Brain pericyte (primary cell): Measurements from ENCODE around the gene USH1C.

Source experiments
- DNase-seq: peaks from one replicate; pipeline ENCODE4 v3.0.0-alpha.2; 2012; ENCODE audit warnings: low read depth, low spot score

USH1C gene

DNA sequence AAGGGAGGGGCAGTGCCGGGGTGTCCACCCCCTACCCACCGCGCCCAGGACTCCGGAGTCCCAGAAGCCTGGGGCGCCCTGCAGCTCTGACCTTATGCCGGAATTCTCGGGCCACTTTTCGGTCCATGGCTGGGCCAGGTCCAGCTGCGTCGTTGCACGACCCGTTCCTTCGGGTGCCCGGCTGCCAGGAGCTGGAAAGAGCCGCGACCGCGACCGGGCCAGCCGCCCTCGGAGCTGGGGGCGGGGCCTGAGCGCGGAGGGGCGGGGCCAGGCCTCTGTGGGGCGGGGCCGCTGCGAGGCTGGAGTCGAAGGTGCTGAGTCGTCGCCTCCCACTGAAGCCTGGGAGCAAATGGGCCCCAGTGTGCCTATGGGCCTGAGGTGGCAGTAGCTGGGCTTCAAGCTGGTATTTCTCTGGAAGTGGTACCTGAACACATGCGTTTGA lies at the start of gene USH1C:
Gene USH1C, minus strand, starts transcription at position 236 of the 442 bp plus-strand sequence. Its CDS starts 109 bp downstream, at position 127.
- DNase-seq, result no peak

DNA sequence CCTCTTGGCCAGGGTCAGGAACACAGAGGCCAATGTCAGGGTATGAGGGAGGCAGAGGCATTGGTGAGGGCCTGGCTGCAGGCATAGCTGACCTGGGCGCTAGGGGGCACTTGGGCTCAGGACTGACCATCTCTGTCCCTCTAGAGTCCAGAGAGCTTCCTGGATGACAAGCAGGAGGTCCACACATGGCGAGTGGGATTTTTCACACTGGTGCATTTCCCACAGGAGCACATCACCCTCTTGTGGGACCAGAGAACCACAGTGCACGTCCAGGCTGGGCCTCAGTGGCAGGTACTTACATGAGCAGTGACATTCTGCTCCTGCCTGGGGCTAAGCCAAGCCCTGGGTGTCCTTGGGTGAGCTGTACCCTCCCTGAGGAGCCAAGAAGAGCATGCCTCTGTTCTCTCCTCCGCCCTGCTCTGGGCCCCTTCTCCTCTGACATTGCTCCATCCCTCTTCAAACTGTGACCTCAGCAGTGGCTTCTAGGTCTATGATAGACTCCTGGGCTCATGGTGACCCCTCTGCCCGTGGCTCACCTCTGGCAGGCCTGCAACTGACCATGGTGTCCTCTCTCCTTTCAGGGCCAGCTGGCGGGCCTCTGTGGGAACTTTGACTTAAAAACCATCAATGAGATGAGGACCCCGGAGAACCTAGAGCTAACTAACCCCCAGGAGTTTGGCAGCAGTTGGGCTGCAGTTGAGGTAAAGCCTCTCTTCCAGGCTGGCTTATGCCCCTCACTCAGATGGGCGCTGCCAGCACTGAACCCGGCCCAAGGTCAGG lies 49.4 kb upstream of the USH1C start:
- DNase-seq, result no peak

DNA sequence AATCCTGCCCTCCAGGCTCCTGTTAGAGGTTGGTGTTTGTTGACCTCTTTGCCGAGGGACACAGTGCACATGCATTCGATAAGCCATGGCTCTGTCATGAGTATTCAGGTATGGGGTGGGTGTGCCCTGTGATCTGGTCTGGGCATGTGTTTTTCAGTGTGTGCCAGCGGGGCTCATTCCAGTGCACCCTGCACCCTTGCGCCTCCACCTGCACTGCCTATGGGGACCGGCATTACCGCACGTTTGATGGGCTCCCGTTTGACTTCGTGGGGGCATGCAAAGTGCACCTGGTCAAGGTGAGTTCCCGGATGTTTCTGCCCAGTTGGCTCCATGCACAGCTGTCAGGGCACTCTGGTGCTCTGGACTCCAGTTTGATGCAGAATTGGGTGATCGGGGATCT lies 47.1 kb upstream of the USH1C start:
- no peak for DNase-seq

DNA sequence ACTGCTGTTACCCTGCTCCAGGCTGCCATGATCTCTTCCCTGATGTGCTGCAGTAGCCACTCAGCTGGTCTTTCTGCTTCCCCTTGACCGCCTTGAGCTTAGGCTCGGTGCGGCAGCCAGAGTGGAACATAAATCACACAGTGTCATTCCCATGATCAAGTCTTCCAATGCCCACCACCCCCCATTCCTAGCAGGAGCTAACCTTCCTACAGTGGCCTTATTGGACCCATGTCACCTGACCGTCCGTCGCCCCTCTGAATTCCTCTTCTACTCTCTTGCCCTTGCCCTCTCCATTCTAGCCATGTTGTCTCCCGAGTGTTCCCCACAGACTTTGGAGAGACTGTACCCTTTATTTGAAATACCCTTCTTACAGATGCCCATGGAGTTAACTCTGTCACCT lies 46.2 kb upstream of the USH1C start:
- DNase-seq, result no peak

DNA sequence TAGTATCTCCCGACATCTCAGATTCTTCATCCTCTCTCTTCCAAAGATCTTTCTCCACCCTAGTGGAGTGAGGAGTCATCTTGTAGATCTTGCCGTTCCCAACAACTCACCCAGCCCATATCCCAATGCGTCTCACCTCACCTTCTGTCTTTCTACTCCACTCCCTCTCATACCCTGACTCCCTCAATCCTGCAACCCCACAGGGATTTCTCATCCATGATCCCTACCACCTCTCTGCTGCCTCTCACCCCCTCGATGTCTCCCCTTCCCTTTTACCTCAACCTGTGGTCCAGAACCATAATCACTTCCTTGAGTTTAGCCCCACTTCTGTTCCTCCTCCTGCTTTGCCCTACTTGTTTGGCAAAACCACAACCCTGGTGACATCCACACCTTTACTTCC lies 44.5 kb upstream of the USH1C start:
- DNase-seq, result no peak

DNA sequence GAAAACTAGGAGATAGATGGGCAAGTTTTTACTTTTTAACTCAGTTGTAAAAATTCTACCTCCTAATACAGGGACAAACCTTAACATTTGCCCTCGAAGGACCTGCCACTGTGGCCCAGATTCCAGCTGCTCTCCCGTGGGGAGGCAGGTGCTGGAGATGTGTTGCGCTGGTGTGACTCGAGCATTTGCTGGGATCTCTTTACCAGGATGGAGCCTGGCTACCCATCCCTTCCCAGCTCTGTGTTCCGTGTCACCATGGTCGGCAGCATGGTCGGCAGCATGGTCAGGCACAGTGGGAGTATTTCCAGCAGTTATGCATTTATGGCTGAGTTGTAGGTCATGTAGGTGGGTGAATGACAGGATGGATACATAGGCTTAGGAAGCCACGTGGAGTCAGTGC lies 44.0 kb upstream of the USH1C start:
- no peak for DNase-seq

DNA sequence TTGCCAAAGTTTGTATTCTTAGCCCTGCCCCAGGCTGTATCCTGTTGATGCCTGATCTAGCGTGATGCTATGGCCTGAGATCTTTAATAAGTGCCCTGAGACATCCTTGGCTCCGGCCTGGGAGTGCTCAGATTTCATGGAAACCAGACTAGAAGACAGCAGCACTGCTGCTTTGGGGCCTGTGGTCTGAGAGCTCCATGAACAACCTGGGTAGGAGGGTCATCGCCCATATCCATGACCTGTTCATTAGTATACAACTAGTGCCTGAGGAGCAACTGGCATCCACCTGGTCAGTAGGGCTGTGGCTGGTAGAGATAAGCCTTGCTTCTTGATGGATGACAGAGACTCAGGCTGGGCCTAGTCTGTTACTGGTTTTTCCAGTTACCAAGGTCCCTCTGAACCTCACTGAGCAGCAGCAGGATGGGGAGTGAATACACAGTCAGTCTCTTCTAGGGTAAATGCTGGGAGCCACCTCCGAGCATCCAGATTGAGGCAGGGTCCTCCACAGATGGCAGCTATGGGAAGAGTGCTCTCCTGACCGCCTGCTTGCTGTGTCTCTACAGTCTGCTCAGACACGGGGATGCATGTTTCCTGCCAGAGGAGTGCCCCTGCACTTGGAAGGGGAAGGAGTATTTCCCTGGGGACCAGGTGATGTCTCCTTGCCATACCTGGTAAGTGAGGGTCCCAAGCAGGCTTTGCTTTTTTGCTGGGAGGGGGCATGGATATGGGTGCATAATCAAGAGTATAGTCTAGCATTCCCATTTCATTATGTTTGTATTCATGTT lies 41.9 kb upstream of the USH1C start:
- DNase-seq, result no peak

DNA sequence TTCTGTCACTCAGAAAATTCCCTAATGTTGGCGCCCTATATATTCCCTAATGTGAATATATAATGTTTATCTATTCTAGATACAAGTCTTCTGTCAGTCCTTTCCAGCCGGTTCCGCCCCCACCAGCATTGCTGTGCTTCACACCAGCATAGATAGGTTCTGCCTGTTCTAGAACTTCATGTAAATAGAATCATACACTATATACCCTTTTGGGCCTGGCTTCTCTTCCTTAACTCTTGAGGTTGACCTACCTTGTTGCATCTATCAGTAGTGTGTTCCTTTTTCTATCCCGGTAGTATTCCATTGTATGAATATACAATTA lies 37.5 kb upstream of the USH1C start:
- no peak for DNase-seq

DNA sequence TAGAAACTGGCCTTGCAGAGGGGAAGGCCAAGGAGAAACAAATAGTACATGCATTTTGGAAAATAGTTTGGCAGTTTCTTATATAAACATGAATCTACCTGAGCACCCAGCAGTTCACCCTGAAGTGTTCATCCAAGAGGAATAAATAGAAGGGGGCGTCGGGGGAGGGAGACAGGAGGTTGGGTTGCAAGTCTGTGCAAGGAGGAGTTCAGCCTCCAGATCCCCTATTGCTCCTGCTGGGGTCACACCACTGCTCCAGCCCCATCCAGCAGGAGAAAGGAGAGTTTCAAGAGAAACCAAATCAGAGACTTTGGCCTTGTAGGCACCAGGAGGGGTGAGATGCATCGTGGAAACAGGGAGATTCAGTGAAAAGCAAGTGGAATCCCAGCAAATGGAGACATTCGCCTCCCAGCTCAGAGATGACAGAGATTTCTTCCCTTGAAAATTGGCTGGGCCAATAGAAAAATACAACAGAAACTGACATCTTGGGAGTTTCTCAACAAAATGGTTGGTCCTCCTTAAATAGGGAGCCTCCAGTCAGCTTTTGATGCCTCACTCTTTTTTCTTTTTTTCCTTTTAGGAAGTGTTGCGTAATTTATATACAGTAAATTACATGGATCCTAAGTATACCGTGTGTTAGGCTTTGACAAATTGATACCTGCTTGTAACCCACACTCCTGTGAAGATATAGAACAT lies 37.0 kb upstream of the USH1C start:
- no peak for DNase-seq

DNA sequence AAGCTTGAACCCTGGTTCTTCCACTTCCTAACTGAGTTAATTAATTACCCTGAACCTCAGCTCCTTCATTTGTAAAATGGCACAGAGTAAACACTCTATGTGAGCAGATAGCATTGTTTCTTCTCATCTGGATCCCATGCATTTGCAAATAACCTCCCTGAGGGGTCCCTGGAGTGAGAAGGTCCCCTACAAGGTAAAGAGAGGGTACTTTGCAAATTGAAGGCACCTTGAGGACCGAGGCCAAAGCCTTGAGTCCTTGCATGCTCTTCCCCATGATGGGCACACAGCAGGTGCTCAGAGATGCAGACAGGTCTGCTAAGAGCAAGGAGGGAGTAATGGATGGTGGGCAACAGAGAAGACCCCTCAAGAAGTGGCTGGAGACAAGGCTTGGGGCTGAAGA lies 36.1 kb upstream of the USH1C start:
- no peak for DNase-seq

DNA sequence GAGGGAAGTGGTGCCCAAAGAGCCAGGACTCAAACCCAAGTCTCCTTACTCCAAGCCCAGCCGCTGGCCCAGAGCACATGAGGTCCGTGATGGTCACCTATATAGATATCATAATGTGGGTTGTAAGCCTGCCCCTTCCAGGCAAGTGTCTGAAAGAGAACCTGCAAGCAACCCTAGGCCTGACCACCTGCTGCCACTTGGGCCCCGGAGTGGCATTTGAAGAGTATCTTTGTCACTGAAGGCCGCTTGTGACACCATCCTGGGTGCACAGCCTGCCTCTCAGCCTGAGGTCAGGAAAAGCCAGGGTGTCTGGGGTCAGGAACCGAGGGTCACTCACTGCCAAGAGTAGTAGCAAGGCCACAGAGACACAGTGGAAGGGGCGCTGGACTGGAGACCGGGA lies 35.2 kb upstream of the USH1C start:
- DNase-seq, result no peak

DNA sequence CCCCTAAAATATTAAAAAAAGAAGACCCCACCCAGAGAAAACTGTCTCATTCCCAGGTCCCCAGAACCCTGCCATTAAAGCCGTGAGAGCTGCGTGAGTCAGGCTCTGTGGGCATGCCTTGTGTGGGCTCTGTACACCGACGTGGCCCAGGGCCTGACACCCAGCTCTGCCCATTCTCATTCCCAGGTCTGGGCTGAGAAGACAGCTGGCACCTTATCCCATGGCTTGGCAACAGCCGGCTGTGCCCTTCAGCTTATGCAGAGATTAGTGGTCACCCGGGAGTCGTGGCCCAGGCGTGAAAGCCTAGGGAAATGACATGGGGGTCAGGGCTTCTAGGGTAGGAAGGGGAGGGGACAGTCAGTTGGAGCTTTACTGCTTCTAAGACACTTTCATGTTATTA lies 34.7 kb upstream of the USH1C start:
- DNase-seq, result no peak

DNA sequence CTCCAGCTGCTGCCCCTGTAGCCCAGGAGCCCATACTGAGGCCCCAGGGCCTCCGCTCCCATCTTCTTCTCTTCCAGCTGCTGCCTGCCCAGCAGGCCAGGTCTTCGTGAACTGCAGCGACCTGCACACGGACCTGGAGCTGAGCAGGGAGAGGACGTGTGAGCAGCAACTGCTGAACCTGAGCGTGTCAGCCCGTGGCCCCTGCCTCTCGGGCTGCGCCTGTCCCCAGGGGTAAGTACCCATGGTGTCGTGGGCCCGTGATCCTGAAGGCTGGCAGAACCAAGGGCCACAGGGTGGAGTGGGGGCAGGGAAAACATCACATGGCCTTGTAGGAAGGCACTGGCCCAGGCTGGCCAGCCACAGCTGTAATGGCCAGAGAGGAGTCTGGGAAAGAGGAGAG lies 34.1 kb upstream of the USH1C start:
- no peak for DNase-seq

DNA sequence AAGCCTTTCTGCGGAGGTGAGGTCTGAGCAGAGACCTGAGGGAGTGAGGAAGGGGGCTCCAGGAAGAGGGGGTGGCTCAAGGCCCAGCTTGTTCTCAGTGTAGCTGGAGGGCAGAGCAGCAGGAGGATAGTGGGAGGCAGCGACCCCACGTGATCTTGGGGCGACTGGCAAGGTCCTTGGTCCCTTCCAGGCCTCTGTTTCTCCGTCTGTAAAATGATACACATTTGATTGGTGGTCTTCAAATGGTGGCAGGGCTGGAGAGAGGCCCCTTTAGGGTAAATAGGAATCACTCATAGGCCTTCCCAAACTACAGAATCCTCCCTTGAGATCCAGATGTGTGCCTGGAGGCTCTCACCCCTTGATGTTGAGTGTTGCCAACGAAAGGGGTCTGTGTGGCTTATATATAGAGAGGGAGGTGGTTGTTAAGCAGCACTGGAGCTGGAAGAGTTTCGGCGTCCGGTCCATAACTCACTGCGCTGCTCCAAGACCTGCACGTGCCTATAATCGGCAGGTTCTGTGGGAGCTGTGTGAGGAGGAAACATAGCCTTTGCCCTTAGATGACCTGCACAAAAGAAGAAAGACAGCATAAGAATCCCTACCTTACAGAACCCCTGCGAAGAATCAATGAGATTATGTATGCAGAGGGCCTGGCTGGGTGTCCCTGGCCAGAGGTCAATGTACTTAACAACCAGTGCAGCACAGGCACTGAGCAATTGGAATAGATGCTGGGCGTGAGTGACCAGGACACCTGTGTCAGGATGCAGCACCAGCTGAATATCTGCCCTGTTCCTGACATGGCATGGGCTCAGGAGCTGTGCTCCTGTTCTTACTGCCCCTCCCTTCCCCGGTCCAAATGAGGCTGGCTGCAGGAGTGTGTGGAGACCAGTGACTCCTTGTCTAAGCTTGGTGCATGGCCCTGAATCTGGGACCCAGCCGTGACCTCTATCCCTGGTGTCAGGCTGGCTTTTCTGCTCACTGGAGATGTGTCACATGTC lies 31.5 kb upstream of the USH1C start:
- DNase-seq, result no peak

DNA sequence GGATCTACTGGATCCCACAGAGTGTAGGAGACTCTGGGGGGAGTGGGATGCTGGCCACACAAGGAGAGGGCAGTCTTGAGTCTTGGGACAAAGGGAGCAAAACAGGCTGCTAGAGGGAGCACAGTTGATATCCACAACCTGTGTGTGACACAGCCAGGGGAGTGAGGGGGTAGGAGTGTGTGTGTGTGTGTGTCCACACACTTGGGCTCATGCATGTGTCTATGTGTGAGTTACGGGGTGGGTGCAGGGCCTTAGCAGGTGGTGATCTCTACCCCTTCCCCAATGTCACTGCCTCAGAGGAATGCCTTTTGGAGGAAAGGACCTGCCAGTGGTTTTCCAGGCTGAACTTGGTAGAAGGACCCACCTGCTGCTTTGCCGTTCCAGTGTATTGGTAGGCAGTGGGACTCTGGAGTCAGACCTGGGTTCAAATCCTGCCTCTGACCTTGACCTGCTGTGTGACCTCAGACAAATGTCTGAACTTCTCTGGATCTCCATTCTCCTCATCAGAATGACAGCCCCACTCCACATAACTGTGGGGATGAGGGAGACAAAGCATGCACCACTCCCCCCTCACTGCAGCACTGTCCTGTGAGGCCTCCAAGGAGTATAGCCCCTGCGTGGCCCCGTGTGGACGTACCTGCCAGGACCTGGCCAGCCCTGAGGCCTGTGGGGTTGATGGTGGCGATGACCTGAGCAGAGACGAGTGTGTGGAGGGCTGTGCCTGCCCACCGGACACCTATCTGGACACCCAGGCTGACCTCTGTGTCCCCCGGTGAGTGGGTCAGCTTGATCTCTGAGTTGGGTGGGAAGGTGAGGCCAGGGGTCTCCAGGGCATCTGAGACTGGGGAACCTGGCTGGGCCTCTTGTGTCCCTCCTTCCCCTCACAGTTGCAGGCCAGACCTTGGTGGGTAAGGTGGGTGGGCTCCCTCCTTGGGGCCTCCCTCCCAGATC lies 30.2 kb upstream of the USH1C start:
- DNase-seq, result no peak

DNA sequence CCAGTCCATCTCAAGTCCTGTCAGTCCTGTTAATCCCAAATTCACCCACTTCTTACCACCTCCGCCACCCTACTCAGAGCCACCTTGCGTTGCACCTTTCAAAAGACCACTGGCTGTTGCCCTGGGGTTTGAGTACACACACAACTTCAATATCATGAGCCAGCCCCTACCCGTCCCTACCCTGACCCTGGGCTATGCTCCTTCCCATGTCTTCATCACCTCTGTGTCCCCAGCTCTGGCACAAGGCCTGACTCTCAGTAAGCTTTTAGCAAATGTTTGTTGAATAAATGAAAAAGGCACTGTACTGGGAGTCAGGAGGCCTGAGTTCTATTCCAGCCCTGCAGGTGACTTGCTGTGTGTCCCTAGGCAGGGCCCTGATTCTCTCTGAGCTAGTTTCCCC lies 29.3 kb upstream of the USH1C start:
- no peak for DNase-seq

DNA sequence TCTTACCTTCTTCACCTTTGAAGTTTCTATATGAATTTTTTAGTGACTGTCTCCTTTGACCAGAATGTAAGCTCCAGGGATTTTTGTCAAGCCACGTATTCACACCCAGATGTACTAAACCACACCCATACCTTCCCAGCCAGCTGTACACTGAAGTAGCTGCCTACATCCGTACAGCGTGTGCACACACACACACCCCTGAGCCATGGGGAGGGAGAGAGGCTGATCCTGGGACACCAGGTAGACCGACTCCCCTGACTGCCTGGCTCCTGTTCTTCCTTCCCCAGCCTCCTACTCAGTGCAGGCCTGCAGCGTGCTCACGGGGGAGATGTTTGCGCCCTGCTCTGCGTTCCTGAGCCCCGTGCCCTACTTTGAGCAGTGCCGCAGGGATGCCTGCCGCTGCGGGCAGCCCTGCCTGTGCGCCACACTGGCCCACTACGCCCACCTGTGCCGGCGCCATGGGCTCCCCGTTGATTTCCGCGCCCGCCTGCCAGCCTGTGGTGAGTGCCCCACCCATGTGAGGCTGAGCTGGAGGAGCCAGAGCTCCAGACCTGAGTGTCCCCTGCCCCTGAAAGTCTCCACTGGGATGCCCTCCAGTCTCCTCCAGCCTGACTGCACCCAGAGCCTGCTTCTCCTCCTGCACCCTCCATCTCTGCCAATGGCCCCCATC lies 28.7 kb upstream of the USH1C start:
- DNase-seq, result no peak

DNA sequence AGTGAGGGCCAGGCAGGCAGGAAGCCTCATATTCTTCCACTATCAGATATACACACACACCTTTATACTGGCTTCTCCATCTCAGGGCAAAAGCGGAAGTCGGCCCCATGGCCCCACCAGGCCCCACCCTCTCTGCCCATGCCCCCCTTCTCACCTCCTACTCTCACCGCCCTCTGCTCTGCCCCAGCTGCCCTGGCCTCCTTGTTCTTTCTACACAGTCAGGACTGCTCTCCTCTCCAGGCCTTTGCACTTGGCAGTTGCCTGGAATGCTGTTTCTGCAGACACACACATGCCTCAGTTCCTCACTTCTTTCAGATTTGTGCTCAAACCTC lies 28.1 kb upstream of the USH1C start:
- no peak for DNase-seq

DNA sequence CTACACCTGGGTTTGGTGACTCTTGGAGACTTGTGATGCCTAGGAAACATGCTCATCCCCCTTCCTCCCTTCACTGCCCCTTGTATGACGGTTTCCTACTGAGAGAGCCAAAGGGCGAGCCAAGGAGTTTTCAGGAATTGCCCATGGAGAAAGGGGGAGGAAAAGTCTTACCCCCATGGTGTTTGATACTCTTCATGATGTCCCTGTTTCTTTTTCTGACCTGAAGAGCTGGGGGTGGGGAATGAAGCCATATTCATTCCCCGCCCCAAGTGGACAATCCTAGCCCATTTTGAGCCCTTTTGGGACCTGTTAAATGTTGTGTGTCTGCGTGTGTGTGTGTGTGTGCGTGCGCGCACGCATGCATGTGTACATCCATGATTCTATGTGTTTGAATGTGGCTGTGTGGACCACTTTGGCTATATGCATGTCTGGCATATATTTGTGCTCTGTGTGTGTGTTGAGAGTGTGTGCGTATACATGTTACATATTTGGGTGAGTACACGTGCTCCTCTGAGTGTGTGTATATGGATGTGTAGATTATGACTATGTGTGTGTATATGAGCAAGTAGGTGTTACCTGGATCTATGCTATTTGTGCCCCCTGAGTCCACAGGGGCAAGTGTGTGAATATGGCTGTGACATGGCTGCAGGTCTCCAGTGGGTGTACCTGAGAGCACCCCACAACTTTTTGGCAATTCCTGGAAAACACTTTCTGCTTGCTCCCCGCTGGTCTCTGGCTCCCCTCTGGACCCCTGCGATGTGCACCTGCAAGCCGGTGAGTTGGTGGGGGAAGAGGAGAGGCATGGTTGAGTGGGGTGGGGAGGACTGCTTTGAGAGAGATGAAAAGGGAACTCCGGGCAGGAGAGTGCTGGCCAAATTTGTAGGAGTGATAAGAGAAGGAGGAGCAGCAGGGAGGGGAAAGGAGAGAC lies 27.5 kb upstream of the USH1C start:
- no peak for DNase-seq
